NT2/D1 (cell line): Measurements from ENCODE around the gene SLC7A9.

ENCODE experiments used
- SUZ12 ChIP-seq: IDR thresholded peaks from 2 replicates; pipeline ENCODE4 v1.6.1; 2011; ENCODE audit not compliant: insufficient read length, insufficient read depth; ENCODE audit errors: extremely low read depth
- YY1 ChIP-seq: IDR thresholded peaks from 2 replicates; pipeline ENCODE4 v1.6.1; 2011; ENCODE audit not compliant: insufficient read length, insufficient read depth
- ZNF274 ChIP-seq: IDR thresholded peaks from 2 replicates; pipeline ENCODE4 v1.6.1; 2011; ENCODE audit warnings: mild to moderate bottlenecking, low read depth, low read length

- TF ChIP-seq ZNF274 (no peak), YY1 (no peak), SUZ12 (no peak)
Measured at GRCh38 chr19:32910874-32911273, 41.3 kb upstream of the SLC7A9 start.
